Left renal pelvis (tissue), 4 donors: Measurements from ENCODE around the gene METTL25. TPM values are rescaled to one million over a fixed set of nuclear protein-coding genes. Genes with fewer than 3 reads are reported as not detected.

Source experiments
- DNase-seq, 4 donors: peaks; one replicate each; pipeline ENCODE4 v3.0.0-alpha.2; 2013; ENCODE audit warnings: low read depth in 4 of 4, low spot score in 3 of 4
- polyA plus RNA-seq, 4 donors: library from polyadenylated mRNA; unstranded; fragments of 120-200 nt; gene quantifications; one replicate each; pipeline ENCODE4 v1.2.1, GENCODE V29; 2013; ENCODE audit not compliant: insufficient read length in 4 of 4

The METTL25 gene
- polyA plus RNA-seq, 4 donors = 11.5 to 18.7 (median 15.9) TPM

DNA sequence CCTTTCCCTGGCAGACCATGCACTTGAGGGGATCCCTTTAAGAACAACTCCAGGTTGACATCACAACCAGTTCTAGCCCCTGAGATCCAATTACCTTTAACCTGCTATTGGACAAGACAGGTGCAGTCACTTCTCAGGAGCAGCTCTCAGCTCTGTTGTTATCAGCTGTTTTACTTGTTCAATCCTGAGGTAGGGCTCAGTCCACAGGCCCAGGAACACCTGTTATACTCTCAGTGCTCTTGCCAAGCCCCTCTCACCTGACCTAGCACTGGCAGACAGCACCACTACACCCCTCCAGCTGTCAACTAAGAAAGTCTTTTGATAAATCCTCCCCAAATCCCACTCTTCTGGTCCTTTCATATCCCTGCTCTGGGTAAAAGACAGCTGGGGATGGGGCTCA is 164.4 kb downstream of the METTL25 start:
- no peak for DNase-seq

DNA sequence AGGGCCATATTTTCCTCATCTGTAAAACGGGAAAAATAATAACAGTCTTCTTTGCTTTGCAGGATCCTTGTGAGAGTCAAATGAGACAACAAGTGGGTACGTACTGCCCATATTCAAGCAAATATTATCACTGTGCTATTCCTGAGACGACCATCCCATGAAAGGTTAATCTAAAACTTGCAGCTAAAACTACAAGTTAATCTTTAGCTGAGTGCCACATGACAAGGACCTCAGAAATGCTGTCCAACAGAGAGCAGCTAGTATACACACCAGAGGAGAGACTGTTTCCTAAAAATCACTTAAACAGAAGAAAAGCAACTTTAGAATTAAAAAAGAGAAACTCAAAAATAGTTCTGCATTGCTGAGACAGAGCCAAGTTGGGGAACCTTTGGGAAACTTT is 165.7 kb downstream of the METTL25 start:
- no peak for DNase-seq

DNA sequence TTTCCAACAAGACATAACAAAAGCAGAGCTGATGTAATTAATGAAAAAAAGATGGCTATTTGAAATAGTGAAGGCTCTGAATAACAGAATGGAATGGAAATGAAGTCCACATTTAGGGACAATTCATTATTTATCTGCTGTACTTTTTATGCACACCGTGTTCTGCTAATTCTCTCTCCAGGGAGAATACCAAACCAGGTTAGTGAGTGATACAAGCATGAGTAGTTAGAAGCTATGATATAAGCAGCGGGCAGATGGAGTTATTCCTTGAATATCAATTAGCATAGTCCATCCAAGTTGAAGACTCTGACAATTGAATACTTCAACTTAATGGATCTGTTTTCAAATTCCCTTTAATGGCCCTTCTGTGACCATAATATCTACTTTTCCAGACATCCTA is 166.3 kb downstream of the METTL25 start:
- DNase-seq = no peak

DNA sequence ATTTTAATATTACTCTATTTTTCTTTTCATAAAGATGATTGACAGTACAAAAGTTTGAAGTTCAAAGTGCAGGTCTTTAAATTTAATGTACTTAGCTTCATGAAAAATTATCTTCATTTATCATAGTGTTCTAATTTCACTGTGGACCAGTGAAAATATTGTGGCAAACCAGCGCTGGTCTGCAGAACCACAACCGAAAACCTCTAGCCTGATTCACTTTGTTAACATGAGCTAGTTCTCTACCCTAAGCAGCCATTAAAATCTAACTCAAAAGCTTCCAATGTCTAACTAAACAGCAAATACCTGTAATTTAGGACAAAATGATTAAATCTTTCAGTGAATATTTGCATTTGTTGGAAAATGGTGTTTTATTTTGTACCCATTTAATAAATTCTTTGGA is 167.3 kb downstream of the METTL25 start:
- no peak for DNase-seq

DNA sequence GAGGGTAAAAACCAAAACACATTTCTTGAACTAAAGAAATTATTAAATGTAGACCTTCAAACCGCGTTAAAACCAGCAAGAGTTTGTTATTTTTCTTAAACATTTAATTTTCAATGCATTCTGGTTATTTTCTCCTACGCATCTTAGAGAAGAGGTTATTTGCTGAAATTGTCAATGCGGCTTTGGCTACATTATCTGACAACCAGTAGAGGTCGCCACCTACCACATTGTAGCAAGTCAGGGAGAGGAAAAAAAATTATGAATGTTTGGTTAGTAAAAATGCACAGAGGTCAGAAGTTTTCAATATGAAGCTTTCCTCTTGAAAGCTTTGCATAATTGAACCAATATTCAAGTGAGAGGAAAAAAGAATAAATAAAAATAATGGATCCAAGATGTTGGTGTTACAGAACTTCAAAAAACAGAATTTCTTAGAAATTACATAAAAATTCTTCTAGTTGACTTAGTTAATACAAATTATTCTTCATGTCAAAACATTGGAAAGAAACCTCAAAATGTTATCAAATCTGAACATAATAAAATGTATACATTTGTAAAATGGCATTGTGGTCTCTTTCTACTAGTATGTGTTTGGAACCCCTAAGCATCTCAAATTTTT is 168.9 kb downstream of the METTL25 start:
- peak in 3 of 4 donors; percentile 33 to 52 (median 45) for DNase-seq

Other genes with a start within 250 kb of the METTL25 start
- gene CCDC59, start 142 bp upstream of the METTL25 start, polyA plus RNA-seq = 10 to 100 TPM; 43.0 to 61.5 (median 50.6) TPM